Astrocyte (in vitro differentiated cells and primary cell): ENCODE results near the gene SLC30A1.

Experiments used
- EZH2 ChIP-seq: IDR thresholded peaks from 2 replicates; pipeline ENCODE4 v1.6.1; 2012; ENCODE audit warnings: mild to moderate bottlenecking, low read length, inconsistent platforms; ENCODE audit not compliant: insufficient read depth
- TF ChIP-seq, protein P1 (sequence below): IDR thresholded peaks from 2 replicates; pipeline ENCODE4 v1.5.1; 2011; ENCODE audit warnings: low read depth, mild to moderate bottlenecking, inconsistent platforms, low read length, moderate library complexity; ENCODE audit not compliant: insufficient read depth

DNA sequence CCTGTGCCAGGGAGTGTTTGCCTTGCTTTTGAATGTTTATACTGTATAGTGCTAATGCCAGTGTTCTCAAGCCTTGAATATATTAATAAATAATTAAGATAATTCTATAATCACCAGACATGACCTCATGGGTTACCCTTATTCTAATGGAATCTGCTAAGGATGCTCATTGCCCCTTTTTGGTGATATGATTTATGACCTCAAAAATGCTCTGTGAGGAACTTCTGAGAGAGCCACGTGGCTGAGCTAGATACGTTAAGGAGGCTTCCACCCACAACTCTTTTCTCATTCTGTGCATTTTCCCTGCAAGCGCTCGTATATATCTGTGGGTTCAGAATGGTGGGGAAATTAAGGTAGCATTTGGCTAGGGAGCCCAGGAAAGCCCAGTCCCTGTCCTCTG, 19.6 kb upstream of the SLC30A1 start:
- TF ChIP-seq, protein P1, sequence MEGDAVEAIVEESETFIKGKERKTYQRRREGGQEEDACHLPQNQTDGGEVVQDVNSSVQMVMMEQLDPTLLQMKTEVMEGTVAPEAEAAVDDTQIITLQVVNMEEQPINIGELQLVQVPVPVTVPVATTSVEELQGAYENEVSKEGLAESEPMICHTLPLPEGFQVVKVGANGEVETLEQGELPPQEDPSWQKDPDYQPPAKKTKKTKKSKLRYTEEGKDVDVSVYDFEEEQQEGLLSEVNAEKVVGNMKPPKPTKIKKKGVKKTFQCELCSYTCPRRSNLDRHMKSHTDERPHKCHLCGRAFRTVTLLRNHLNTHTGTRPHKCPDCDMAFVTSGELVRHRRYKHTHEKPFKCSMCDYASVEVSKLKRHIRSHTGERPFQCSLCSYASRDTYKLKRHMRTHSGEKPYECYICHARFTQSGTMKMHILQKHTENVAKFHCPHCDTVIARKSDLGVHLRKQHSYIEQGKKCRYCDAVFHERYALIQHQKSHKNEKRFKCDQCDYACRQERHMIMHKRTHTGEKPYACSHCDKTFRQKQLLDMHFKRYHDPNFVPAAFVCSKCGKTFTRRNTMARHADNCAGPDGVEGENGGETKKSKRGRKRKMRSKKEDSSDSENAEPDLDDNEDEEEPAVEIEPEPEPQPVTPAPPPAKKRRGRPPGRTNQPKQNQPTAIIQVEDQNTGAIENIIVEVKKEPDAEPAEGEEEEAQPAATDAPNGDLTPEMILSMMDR: no peak
- no peak for TF ChIP-seq EZH2
